ENCODE results near the gene PPM1L.

PPM1L gene

DNA sequence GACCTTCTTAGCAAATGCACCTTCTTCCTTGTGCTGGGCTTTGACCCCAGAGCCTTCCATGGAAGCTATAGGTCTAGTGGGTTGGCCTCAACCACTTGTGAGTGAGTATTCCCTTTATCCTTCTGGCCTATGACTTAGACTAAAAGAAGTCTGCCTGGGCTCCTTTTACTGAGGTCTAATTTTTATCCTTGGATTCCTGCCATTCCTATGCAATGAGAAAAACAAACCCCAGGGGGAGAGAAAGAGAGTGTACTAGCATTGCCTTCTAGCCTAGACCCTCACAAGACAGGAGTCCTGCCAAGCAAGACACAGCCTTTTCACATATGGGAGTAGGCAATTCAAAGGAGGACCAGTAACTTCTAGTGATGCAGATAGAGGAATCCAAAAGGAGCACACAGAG lies 155.4 kb downstream of the PPM1L start:
- no peak for DNase-seq (ENCODE audit: low read depth)
- no peak overlapping the region for H3K4me3 ChIP-seq (ENCODE audit: low read length)
- TF ChIP-seq, protein P1, sequence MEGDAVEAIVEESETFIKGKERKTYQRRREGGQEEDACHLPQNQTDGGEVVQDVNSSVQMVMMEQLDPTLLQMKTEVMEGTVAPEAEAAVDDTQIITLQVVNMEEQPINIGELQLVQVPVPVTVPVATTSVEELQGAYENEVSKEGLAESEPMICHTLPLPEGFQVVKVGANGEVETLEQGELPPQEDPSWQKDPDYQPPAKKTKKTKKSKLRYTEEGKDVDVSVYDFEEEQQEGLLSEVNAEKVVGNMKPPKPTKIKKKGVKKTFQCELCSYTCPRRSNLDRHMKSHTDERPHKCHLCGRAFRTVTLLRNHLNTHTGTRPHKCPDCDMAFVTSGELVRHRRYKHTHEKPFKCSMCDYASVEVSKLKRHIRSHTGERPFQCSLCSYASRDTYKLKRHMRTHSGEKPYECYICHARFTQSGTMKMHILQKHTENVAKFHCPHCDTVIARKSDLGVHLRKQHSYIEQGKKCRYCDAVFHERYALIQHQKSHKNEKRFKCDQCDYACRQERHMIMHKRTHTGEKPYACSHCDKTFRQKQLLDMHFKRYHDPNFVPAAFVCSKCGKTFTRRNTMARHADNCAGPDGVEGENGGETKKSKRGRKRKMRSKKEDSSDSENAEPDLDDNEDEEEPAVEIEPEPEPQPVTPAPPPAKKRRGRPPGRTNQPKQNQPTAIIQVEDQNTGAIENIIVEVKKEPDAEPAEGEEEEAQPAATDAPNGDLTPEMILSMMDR (conservative IDR thresholded peaks at IDR 0.05; ENCODE audit: low read length), result no peak

DNA sequence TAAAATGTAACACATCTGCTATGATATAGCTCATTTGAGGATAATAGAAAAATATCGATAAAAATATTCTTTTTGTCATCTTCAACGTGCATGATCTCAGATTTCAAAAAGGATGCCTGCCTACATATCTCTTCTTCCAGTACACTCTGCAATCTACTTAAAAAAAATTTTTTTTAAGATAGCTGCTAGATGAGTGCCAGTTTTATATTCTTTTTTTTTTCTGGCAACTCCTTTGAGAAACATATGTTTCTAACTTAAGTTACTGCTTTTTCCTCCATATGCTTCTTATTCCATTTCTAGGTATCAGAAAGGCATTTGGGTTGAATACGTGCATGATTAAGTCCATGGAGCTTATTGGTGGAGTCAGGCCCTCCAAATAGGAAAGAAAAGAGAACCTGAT lies 160.4 kb downstream of the PPM1L start:
- DNase-seq (ENCODE audit: low read depth), result no peak
- TF ChIP-seq, protein P1 (conservative IDR thresholded peaks at IDR 0.05; ENCODE audit: low read length), result no peak

DNA sequence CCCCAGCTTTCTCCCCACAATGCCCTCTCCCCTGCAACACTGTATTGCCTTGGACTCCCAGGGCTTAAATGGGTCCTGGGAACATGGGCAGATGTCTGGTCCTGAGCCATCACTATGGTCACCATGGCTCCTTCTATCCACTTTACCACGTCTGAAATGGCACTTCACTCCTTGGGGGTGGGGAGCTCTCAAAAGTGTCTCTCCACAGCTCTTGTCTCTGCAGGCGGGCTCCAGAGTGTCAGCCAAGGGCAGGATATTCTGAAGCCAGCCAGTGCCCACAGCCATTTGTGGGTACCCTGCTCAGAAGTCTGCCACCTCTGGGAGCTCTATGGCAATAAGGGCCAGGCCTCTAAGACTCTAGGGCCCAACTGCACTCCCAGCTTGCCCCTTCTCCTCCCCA lies 163.9 kb downstream of the PPM1L start:
- no peak for DNase-seq (ENCODE audit: low read depth)
- H3K4me3 ChIP-seq (ENCODE audit: low read length), result no peak overlapping the region
- TF ChIP-seq, protein P1 (conservative IDR thresholded peaks at IDR 0.05; ENCODE audit: low read length), result no peak

More for the DNA sequence above, 160.4 kb downstream of the PPM1L start:
- no peak overlapping the region for H3K4me3 ChIP-seq (ENCODE audit: low read length)

DNA sequence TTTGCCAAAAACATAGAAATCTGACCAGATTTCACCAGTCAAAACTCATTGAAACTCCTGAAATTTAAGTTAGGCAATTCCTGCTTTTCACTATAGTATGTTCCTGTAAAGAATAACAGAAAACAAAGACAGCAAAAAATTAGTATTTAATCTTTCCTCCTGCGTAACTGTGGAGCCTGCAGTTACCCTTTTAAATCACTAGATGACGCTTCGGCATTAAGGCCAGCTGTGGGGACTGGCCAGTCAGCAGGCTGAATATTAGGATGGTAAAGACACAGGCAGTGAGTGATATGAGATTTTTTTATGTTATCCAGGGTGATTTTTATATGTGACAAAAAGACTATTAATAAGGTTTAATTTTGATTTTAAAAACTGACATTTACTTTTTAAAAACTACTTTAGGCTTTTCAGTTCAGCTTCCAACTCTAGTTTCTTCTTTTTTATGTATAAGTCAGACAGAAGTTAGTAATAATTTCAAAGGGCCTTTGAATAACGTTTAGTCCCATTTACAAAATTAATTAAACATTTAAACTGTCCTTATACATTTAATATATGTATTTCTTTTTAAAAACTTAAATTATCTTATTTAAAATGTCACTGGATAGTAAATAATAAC lies 165.1 kb downstream of the PPM1L start:
- H3K4me3 ChIP-seq (ENCODE audit: low read length), result no peak overlapping the region
- TF ChIP-seq, protein P1 (conservative IDR thresholded peaks at IDR 0.05; ENCODE audit: low read length), result peak; percentile 95
- peak; percentile 47 for DNase-seq (ENCODE audit: low read depth)

DNA sequence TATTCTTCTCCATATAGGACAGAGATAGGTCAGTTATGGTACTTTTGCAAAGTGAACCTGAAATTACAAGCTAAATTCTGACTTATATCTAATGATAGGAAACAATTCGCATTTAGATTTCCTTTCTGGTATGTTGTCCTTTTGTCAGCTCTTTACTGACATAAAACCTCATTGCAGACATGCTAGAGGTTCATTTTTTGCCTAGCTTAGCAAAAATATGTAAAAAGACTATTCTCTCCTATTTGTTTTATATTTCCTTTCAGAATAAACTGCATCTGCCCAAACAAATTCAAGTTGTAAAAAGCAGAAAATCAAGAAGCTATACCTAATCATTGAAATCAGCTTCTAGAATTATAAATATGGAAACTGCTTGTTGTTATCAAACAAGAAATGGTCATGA lies 168.7 kb downstream of the PPM1L start:
- no peak overlapping the region for H3K4me3 ChIP-seq (ENCODE audit: low read length)
- no peak for DNase-seq (ENCODE audit: low read depth)
- TF ChIP-seq, protein P1 (conservative IDR thresholded peaks at IDR 0.05; ENCODE audit: low read length), result no peak

DNA sequence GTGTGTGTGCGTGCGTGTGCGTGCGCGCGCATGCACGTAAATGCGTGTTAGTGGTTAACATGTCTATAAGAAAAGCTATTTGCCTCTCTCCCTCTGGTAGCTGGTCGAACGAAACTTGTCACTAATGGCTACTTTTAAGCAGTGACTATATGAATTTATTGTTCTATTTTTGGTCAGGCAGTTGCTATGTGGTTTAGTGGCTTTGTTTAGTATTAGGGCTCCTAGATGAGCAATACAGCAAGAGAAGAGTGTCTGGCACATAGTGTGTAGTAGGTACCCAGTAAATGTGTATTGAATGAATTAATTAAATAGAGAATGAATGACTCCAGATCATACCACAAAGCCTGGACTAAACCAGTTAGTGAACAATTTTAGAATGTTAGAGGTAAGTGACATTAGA lies 171.6 kb downstream of the PPM1L start:
- no peak overlapping the region for H3K4me3 ChIP-seq (ENCODE audit: low read length)
- TF ChIP-seq, protein P1 (conservative IDR thresholded peaks at IDR 0.05; ENCODE audit: low read length), result no peak
- DNase-seq (ENCODE audit: low read depth), result no peak

DNA sequence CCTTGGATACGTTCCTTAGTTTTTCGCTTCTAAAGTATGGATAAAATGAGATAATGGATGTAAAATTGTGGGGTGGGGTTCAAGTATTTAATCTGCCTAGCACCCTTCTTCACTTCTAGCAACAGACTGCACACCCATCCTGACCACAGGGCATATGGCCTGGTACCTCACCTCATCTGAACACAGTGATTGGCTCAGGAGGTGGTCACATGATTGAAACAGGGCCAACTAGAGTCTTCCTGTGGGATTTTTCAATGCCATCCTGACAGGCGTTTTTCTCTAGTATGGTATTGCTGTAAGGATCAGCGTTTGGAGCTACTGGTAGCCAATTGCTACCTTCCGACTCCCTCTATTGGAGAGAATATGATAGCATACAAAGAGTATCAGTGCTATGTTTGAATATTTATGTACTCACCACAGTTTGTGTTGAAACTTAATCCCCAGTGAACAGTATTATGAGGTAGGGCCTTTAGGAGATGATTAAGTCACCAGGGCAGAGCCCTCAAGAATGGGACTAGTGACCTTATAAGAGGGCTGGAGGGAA lies 172.2 kb downstream of the PPM1L start:
- no peak for DNase-seq (ENCODE audit: low read depth)
- TF ChIP-seq, protein P1 (conservative IDR thresholded peaks at IDR 0.05; ENCODE audit: low read length), result 0 out of 2 replicates have a peak, but pooled peaks have one; percentile 3

More for the DNA sequence above, 172.2 kb downstream of the PPM1L start:
- no peak overlapping the region for H3K4me3 ChIP-seq (ENCODE audit: low read length)

All from AG10803 (cell line).